Activated CD4-positive, alpha-beta T cell treated with anti-CD3 and anti-CD28 coated beads, Interleukin-2, Interleukin-4, amounts not matched to agents 100 ng/mL and 50 ng/mL, durations not matched to agents 16 hours and 8 hours (primary cell): ENCODE data around the gene DNAJC15.

Experiments used
- DNase-seq: peaks from one replicate; pipeline ENCODE4 v3.0.0-alpha.2; 2020; ENCODE audit warnings: low spot score

Gene DNAJC15

GRCh38 chr13:43023289-43023963 lies at the start of gene DNAJC15:
DNAJC15 (plus strand) TSS chr13:43023586; CDS start chr13:43023627, 41 bp downstream.
- DNase-seq = peak; percentile 83

DNA sequence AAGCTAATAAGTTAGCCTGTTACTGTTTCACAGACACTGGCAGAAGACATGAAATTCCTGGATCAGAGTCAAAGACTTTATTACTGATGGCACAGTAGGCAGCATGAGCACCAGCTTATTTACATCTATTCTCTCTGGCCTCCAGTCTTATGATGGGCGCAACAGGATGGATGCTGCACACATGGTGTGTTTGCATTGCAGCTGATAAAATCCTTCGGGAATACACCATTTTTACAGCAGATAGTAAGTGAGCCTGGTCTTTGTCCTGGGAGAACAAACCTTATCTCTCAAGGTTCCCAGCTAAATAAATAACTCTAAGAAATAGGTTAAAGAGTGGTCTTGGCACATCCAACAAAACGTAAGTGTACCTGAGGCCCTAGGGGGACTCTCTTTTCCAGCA lies 47.3 kb upstream of the DNAJC15 start:
- DNase-seq = no peak

- no peak for DNase-seq
Measured at GRCh38 chr13:42977219-42977659, 46.1 kb upstream of the DNAJC15 start.

- DNase-seq = no peak
Measured at GRCh38 chr13:42981317-42981716, 42.1 kb upstream of the DNAJC15 start.

DNA sequence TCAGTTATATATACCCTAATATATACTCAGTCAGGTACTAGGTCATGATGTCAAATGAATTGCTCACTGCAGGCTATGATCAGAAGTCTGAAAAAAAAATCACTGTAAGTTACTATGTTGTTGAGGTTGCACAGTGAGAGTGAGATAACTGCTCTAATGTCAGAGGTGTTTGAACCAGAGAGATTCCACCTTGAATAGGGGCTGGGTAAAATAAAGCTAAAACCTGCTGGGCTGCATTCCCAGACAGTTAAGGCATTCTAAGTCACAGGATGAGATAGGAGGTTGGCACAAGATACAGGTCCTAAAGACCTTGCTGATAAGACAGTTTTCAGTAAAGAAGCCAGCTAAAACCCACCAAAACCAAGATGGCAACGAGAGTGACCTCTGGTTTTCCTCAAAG lies 41.5 kb upstream of the DNAJC15 start:
- no peak for DNase-seq

DNA sequence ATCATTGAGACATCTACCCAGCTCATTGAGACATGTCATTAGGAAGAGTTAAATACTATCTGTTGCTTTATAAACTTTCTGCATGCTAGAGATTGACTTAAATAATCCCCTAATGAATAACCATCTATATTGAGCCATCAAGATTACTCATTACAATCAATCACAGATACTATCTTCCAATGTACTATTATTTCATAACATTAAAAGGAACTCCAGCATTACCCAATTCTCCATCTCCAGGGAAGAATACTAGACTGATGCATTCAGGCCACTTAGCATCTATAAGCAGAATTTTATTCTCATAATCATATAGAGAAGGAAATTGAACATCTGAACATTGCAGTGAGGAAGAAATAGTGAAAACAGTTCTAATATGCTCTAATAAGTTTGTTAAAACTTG lies 39.4 kb upstream of the DNAJC15 start:
- no peak for DNase-seq

DNA sequence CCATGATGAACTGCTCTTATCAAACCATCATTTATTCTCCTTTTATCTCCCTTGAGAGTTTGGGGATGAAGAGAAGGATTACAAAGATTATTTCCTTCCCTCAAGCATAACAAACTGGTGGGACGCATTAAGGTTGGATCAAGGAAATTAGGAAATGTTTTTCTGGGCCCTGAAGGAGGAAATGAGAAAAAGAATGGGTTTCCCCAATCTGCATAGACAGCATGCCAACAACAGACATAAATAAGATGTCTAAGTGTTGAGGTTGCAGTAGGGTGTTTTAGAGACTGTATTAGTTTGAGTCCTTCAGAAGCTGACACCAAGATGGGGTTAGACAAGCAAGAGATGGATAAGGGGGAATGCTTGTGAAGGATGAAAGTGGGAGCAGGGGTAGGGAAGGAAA lies 38.7 kb upstream of the DNAJC15 start:
- no peak for DNase-seq

GRCh38 chr13:42985312-42986175 lies 37.8 kb upstream of the DNAJC15 start:
- DNase-seq = no peak

DNA sequence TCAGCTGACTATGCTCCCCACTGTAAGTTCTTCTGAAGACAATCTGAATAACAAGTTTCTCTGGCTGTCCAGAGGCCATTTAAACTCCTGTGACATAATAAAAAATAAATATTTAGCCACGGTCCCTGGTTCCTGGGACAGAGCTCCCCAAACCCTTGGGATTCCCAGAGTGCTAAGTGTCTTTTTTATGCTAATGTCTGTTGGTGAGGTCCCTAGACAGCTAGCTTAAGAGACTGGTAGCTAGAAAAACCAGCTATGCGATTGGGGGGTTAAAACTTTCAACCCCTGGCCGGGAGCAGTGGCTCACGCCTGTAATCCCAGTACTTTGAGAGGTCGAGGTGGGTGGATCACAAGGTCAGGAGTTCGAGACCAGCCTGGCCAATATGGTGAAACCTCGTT lies 37.2 kb upstream of the DNAJC15 start:
- no peak for DNase-seq

- peak; percentile 7 for DNase-seq
Measured at GRCh38 chr13:42990291-42991232, 32.8 kb upstream of the DNAJC15 start.

GRCh38 chr13:42991233-42991897 lies 32.0 kb upstream of the DNAJC15 start:
- DNase-seq = peak; percentile 0

DNA sequence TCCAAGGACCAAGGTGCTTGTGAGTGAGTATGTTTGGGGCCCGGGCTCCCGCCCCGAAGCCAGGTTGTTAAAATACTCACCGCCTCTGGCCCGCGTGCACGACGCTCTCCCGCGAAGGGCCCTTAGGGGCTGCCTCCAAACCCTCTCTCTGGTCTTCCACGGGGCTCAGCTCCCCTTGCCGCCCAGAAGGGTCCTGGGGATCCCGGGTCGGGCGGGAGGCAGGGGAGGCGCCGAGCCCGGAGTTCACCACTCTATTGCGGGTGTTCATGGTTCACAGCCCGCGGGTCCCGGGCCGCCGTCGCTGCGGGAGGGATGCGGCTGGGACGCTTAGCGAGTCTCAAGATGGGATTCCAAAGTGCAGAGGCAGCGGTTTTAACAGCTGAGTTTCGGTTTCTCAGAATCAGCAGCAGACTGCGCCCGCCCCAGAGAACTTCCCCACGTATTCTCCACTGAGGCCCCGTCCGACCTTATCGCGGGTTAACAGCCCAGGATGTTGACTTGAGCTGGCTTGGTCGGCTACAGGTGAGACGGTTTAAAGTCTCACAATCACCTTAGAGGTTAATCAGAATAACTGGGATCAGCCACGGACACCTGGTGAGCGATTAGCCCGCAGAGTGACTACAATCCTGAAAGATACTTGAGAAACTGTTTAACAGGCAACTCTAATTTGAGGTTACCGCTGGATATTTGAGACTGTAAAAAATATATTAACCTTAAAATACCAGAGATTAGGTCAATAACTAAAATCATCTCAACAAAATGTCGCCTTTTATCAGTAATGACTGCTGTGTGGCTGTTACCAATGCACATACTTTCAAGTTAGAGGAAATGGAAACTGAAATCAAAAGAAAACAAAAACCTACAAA lies 31.3 kb upstream of the DNAJC15 start, which contains the start of gene EPSTI1:
EPSTI1 (minus strand) TSS at position 344 of the 866 bp plus-strand sequence; CDS start at position 268, 76 bp downstream.
- peak; percentile 86 for DNase-seq

GRCh38 chr13:42992764-42993122 lies 30.6 kb upstream of the DNAJC15 start:
- no peak for DNase-seq

DNA sequence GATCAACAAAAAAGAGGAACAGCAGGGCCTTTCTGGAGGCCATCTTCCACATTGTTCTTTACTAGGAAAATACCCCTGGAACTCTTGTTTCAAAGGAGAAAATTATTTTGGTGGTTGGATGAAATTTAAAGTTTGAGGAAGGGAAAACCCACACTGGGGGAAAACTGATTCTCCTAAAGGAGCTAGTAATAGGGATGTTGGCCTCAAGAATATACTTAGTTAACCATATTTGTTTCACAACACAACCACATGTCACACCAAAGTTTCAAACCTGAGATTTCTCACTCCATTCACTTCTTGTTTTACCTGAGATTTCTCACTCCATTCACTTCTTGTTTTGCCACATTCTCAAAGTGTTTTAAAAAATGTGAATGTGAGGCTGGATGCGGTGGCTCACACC lies 28.5 kb upstream of the DNAJC15 start:
- DNase-seq = no peak

GRCh38 chr13:42996584-42996983 lies 26.8 kb upstream of the DNAJC15 start:
- DNase-seq = peak; percentile 72

DNA sequence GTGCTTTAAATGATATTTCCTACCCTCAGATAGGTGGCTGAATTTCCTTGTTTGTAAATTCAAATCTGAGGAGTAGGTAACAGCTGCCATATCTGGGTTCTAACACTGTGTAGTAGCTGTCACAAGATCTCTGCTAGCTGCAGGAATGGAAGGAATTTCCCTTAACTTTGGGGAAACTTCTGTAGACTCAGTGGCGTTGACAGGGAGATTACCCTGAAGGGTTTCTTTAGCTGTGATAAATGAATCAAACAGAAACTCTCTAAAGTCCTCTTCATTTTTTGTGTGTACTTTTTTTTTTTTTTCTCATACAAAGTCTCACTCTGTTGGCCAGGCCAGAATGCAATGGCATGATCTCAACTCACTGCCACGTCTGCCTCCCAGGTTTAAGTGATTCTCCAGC lies 26.0 kb upstream of the DNAJC15 start:
- peak; percentile 31 for DNase-seq

DNA sequence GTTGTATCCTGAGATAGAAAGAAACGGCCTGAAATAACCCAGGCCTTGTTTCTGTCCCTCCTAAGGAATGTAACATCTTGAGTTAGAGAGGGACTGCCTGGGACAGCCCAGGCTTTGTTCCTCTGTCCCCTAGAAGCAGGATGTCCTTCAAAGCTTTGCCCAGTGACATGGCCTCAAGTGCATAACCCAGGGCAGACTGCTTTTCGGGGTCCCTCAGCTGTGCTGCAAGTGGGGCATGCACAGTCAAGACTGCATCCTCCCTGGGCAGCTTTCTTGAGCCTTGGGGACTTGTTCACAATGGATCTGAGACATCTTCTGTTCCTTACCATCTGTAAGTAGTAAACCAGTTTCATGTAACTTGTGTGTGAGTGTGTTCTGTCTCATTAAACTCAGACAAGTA lies 23.9 kb upstream of the DNAJC15 start:
- no peak for DNase-seq

- no peak for DNase-seq
Measured at GRCh38 chr13:43000676-43001075, 22.7 kb upstream of the DNAJC15 start.

DNA sequence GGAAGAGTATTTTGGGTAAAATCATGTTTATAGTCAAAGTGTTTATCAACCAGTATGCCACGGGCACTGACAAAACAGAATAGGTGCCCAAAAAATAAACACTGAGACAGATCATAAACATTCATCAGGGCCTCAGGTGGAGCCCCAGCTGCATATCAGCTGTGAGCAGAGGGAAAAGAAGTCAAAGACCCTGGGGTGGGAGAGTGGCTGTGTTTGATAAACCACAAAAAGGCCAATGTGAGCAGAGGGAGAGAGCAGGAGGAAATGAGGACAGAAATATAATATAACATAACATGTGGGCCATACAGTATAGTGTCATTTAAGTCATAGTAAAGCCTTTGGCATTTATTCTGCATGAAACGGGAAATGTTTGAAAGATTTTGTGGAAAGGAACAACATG lies 21.4 kb upstream of the DNAJC15 start:
- DNase-seq = no peak

DNA sequence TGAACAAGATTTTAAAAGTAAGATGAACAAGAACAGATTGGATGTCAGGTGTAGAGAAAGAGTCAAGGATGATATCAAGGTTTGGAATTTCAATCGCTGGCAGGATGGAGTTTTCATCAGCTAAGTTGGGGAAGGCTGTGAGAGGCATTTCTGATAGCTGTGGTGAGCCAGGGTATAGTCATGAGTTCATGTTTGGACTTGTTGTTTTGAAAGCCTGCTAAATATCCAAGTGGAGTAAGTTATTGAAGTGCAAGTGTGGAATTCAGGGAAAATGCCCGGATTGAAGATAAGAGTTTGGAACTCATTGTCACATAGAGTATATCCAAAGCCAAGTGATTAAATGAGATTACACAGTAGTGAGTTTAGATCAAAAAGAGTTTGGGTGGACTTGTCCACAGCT lies 20.4 kb upstream of the DNAJC15 start:
- no peak for DNase-seq

DNA sequence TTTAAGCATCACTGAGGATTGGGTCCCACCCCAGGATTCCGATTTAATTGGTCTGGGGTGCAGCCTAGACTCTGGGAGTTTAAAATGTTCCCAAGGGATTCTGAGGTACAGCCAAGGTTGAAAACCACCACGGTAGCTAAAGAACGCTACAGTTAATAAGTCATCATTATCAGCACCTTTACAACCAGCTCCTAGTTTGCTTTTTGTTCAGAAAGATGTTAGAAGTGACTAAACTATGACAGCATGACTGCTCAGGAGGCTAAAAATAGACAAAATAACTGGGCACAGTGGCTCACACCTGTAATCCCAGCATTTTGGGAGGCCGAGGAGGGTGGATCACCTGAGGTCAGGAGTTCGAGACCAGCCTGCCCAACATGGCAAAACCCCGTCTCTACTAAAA lies 19.7 kb upstream of the DNAJC15 start:
- DNase-seq = no peak
